Posterior vena cava (tissue), 2 donors: ENCODE measurements around the gene UBC. TPM values are rescaled to one million over a fixed set of nuclear protein-coding genes. Genes with fewer than 3 reads are reported as not detected.

Source experiments
- DNase-seq: peaks from one replicate; pipeline ENCODE4 v3.0.0-alpha.2; 2020; ENCODE audit warnings: low spot score
- intact Hi-C, 2 donors: fragments of 100-400 bp; cut with DNase I; formaldehyde crosslinking; loops; one replicate each; pipeline versions ENCODE4 v1.14.1 to v1.14.2; 2022 to 2023
- microRNA-seq, 2 donors: library from miRNA; unstranded; fragments of <30 nt; microRNA quantifications; one replicate each; pipeline ENCODE4 v1.2.0, GENCODE V29; 2020 to 2021; ENCODE audit warnings: borderline microRNAs expressed in 2 of 2
- total RNA-seq, 2 donors: library from RNA; stranded (reverse); fragmentation: NEBNext Ultra II Directional; extraction: Animal tissue kit (Norgen Biotek cat#: 25700); gene quantifications; one replicate each; pipeline ENCODE4 v1.2.1, GENCODE V29; 2021
- donor health status: DM: yes; HTN: yes; CAD: no.
- donor health status: DM: yes; HTN: yes; CAD: no.

Gene UBC
- total RNA-seq, 2 donors from 2014 or later: 993 to 1,405 TPM

DNA sequence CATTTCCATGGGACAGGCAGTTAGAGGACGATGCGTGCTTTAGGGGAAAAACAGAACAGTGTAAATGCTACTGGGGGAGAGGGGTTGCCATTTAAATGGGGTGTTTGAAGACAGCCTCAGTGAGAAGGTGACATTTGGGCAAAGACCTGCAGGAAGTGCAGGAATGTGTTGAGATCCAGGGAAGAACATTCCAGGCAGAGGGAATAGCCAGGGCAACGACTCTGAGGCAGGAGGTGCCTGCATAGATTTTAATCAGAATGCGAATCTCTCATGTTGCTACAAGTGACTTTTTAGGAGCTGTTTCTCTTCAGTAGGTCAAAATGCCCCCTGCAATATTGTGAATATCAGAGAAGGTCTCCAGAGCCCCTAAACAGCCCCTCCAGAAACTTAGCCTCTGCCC is 43.2 kb downstream of the UBC start:
- DNase-seq: no peak
- intact Hi-C loops: no loop called here

DNA sequence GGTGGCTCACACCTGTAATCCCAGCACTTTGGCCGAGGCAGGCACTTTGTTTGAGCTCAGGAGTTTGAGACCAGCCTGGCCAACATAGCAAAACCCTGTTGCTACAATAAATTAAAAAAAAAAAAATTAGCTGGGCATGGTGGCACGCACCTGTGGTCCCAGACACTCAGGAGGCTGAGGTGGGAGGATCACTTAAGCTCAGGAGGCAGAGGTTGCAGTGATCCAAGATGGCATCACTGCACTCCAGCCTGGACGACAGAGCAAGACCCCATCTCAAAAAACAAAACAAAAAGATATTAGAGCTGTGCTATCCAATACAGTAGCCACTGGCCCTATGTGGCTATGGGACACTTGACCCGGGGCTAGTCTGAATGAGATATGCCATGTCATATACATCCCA is 43.9 kb downstream of the UBC start:
- no peak for DNase-seq
- intact Hi-C loops: no loop called here

DNA sequence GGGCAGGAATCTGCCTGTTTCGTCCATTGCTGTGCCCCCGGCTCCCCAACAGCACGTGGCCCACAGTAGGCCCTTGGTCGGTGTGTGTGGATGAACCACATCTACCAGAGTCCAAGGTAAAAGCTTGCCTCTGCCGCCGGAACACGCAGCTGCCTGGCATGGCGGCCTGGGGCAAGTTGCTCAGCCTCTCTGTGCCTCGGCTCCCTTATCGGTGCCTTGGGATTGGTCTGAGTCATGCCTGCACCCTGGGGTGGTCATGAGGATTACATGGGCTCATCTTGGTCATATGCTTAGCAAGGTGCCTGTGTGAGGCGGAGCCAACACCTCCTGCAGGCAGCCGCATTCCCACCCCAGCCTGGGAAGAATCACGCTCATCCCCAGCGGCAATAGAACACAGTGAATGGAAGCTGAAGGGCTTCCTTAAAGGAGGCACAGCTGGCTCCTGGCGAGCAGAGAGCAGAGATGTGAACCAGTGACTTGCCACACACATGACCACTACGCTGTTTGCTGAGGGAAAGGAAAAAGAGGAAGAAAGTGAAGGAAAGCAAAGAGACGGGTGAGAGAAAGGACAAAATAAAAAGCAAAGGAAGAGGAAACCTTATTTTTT is 45.3 kb downstream of the UBC start:
- no peak for DNase-seq
- intact Hi-C loops: no loop called here

DNA sequence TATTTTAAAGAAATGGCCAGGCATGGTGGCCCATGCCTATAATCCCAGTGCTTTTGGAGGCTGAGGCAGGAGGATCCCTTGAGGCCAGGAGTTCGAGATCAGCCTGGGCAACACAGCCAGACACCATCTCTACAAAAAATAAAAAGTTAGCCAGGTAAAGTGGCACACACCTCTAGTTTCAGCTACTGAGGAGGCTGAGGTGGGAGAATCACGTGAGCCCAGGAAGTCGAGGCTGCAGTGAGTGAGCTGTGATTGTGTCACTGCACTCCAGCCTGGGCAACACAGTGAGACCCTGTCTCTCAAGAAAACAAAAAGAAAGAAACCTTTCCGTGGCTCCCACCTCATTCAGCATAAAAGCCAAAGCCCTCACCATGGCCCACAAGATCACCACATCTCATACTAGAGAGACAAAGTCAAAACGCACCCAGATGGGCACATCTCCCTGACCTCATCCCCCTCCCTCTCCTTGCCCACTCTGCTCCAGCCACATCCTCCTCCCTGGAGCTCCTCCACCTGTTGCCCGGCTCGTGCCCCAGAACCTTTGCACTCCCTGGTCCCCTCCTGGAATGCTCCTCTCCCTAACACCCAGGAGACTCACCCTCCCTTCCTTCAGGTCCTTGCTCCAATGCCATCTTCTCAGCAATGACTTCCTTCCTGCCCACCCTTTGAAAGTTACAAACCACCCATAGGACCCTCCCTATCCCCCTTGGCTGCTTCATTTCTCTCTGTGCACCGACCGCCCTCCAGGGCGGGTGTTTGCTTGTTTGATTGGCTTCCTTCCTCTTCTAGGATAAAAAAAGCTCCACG is 46.0 kb downstream of the UBC start:
- intact Hi-C loops: no loop called here
- DNase-seq: no peak

DNA sequence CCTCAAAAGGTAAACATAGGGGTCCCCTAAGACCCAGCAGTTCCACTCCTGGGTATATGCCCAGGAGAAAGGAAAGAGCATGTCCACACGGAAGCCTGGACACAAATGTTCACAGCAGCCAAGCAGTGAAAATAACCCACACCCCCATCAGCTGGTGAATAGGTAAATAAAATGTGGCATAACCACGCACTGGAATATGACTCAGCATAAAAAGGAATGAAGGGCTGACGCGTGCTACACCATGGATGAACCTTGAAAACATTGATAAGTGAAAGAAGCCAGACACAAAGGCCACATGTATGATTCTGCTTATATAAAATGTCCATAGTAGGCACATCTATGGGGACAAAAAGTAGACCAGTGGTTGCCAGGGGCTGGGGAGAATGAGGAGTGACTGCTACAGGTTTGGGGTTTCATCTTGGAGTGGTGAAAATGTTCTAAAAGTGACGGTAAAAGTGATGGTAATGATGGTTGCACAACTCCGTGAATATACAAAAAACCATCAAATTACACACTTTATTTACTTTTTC is 47.0 kb downstream of the UBC start:
- intact Hi-C loops: no loop called here
- no peak for DNase-seq

DNA sequence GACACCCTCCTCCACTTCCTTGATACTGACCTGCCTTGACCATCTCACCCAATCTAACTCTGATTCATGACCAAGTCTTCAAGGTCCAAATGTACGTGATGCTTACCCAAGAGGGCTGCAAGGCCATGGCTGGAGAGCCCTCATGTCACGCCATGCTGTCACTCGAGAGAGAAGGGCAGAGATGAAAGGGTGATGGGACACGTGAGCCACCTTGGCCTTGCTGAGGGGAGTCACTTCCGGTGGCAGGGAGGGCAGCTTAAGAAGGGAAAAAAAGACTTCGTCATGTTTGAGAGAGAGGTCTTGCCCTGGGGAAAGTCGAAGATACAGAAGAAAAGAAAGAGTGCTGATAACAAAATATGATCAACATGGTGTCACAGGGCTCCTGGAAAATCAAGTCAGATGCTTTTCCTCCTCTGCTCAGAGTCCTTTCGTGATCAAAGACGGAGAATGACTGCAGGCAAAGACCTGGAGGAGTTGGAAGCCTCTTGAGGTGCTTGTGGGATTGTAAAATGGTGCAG is 47.5 kb downstream of the UBC start:
- DNase-seq: no peak
- intact Hi-C loops: no loop called here

DNA sequence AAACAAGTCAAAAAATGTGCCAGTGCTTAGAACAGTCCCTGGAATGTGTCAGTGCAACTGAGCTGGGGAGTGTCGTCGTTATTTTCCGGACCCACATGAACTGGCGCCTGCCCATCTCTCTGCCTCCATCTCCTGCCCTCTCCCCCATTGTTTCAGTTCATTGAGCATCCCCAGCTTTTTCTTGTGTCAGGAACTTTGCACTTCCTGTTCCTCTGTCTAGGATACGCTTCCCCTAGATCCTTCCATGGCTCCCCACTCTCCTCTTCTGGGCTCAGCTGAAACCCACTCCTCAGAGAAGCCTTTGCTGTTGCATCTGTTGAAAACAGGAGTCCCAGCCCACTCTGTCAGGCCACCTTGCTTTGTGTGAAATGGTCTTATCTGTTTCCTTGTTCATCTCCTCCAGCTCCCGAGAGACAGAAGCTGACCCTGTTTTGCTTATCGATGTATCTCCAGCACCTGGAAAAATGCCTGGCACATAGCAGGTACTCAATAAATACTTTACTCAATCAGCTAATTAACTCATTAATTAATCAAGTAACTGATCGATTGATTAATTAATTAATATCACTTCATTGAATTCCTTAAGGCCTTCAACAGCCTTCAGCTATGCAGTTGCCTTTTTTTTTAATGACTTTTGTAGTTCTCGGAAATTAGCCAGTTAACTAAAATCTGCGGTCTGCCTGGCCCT is 48.1 kb downstream of the UBC start:
- intact Hi-C loops: no loop called here
- DNase-seq: no peak

DNA sequence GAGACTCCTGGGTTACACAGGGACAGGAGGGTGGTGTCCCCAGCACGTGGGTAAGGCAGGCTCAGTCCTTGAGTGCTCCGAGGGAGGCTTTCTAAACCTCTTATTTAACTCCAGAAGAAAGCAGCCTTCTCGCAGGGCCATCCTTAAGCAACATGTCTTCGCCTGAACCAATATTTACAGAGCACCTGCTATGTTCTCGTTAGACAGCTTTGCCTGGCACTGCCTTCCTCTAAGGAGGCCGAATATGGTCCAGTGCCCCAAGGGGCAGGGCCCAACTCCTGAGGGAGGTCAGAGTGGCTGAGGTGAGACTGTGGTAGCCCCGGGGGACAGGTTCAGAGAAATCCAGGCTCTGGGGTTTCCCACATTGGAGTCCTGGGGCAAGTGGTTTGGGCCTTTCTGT is 48.7 kb downstream of the UBC start:
- DNase-seq: no peak
- intact Hi-C loops: no loop called here

DNA sequence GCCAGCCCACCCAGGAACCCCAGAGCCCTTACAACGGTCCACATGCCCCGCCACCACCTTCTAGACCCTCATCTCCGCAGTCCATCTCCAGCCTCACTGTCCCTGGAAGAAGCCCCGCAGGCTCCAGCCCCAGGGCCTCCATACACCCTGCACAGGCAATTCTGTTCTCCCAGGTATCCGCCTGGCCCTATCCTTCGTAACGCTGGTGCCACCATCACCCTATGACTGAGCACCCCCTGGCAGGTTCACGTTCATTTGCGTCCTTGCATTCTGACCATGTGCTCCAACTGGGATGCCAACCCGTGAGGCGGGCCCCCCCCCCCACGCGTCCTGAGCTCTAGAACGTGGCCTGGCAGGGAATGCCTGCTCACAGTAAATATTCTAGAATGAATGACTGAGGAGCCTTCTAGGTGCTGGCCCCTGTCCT is 50.1 kb downstream of the UBC start:
- intact Hi-C loops: no loop called here
- no peak for DNase-seq

DNA sequence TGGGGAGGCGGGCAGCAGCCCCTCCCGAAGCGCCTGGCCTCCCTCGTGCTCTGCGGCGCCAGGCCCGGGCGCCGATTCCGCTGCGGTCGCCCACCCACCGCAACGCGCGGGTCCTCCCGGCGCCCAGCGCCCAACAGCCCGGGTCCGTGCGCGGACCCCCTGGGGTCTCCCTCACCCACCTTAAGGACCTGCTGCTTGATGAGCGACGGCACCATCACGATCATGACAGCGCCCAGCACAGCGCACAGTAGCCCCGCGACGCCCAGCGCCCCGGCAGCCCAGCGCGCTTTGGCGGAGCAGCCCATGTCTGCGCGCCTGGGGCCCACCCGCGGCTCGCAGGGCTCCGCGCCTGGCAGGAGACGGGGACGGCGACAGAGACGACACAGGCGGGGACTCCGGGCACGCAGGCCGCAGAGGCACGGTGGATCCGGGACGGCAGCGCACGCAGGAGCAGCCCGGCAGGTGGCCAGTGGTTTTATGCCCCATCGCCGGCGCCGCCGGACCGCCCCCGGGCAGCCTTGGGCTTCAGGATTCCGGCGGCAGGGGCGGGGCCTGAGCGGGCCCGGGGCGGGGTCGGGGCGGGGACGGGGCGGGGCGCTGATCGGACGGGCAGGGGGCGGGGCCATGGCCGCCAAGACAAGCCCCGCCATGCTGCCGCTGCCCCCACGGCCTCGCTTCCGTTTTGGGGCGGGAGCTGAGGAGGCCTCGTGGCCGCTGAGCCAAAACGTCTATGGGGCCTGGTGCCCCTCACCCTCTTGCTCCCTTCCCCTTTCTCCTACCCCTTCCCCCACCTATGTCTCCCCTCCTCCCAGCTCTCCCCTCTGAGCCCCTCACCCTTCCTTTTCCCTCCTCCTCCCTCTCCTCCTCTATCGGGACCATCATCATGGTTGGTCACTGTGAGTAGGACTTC is 50.8 kb downstream of the UBC start, which contains the start of gene SCARB1:
Gene SCARB1, minus strand, starts transcription at position 449 of the 910 bp plus-strand sequence. Its CDS starts 144 bp downstream, at position 305.
- peak; percentile 93 for DNase-seq
- intact Hi-C loops: loop anchor here in 1 of 2 donors (2.0 kb wide), 1 partner anchor 251 kb away; no protein-coding TSS in a partner anchor

DNA sequence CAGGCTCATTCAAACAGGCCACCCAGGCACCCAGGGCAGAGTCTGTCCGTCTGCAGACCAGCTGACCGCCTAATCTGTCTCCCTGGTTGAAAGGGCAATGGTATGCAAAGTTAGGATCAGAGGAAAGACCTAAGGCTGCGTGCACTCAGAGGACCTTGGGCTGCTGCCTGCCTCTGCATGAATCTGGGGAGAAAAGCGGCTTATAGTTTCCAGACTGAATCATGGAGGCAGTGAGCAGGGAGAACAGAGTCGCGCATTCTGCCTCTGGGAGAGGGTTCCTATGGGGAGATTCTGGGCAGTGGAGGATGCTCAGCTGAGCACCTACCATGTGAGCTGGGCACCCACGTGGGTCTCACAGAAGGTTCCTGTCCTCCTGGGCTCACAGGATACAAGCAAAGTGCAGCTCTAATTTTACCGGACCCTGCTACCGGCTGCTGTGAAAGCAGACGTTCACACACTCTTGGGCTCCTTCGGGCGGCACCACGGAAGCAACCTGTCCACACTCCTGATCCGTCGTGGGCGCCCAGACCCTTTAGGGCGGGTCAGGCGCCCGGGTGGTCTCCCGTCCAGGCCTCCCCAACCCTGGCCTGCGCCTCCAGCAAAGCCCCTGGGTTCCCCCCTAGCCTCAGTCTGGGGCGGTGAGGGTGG is 51.6 kb downstream of the UBC start:
- DNase-seq: no peak
- intact Hi-C loops: loop anchor here in 1 of 2 donors (2.0 kb wide), 1 partner anchor 250 kb away; no protein-coding TSS in a partner anchor

DNA sequence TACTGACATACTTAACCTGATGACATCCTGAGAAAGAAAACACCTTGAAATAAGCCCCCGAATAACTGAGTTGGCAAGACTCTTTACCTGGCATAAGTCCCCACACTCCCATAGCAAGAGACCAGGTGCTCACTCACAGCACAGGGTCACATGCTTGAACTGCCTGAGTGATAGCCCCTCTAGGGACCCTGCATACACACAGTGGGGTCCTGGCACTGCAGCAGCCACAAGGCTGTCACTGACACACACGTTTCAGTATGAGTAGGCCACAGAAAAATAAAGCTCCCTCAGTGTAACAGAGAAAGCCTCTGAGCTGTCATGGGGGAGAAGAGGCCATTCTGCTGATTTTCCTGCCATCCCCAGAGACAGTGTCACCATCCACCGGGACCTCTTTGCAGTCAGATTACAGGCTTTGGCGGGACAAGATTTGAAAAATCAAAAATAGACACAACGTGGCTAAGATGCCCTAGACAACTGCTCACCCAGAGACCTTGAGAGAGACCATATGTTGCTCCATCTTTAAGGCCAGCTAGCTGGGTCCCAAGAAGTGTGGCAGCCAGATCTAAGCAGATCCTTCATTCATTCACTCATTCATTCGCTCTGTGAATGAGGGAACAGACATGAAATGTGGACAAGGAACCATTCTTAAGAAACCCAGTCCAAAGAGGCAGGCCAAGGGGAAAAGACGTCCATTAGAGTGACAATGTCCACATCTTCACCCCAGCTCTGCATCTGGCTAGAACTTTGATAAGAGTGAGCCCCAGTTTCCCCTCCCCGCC is 52.4 kb downstream of the UBC start:
- DNase-seq: no peak

More for the DNA sequence above, 52.4 kb downstream of the UBC start:
- intact Hi-C loops: loop anchor here in 1 of 2 donors (2.0 kb wide), 1 partner anchor 249 kb away; no protein-coding TSS in a partner anchor

Small RNAs within 50 kb of the gene (microRNA-seq; reads per million reads assigned to microRNA genes)
- gene MIR5188: 0.78 to 1.6 reads per million in 2 donors

Other genes starting within 250 kb of the UBC start
- 10 to 100 TPM; 13.0 to 14.3 TPM for gene SCARB1, start 50.8 kb downstream of the UBC start, total RNA-seq
- 10 to 100 TPM; 10.4 to 15.3 TPM for gene DHX37, start 74.5 kb upstream of the UBC start, total RNA-seq
- 1 to 10 TPM; 2.9 to 3.1 TPM for gene BRI3BP, start 79.0 kb upstream of the UBC start, total RNA-seq
- 10 to 100 TPM in 1 of 2 donors, 1 to 10 TPM in 1; 9.7 to 11.7 TPM for gene AACS, start 150.8 kb upstream of the UBC start, total RNA-seq